Liver (tissue), 9 donors: ENCODE results near the gene LEMD1. TPM values are rescaled to one million over a fixed set of nuclear protein-coding genes. Genes with fewer than 3 reads are reported as not detected.
A peak's percentile ranks its signal among the peaks of the same experiment; 100 is the strongest.

Experiments
- DNase-seq: peaks from one replicate; pipeline ENCODE4 v3.0.0-alpha.2; 2017; ENCODE audit warnings: low spot score
- H3K27ac ChIP-seq, 2 donors: one replicate each; pipeline ENCODE4 v1.7.0; 2013; ENCODE audit warnings: inconsistent platforms in 2 of 2, low read length in 2 of 2, control low read depth in 1 of 2, low read depth in 1 of 2, mild to moderate bottlenecking in 1 of 2
- H3K27me3 ChIP-seq, 4 donors: one replicate each; pipeline versions ENCODE4 v1.6.1 to v1.7.0; 2013; ENCODE audit warnings: low read length in 3 of 4, inconsistent platforms in 1 of 4, mild to moderate bottlenecking in 1 of 4, moderate library complexity in 1 of 4; ENCODE audit not compliant: control insufficient read depth in 4 of 4, insufficient read depth in 4 of 4
- H3K36me3 ChIP-seq, 4 donors: one replicate each; pipeline versions ENCODE4 v1.6.1 to v1.7.0; 2013; ENCODE audit warnings: low read length in 3 of 4, mild to moderate bottlenecking in 3 of 4, low read depth in 1 of 4, moderate library complexity in 1 of 4; ENCODE audit not compliant: control insufficient read depth in 4 of 4, insufficient read depth in 3 of 4
- H3K4me1 ChIP-seq, 4 donors: one replicate each; pipeline versions ENCODE4 v1.6.1 to v1.7.0; 2013; ENCODE audit warnings: low read length in 3 of 4, mild to moderate bottlenecking in 3 of 4, moderate library complexity in 1 of 4; ENCODE audit not compliant: control insufficient read depth in 4 of 4, insufficient read depth in 4 of 4
- H3K4me3 ChIP-seq, 3 donors: one replicate each; pipeline versions ENCODE4 v1.6.1 to v1.7.0; 2013; ENCODE audit warnings: low read length in 3 of 3, control low read depth in 1 of 3, low read depth in 1 of 3, mild to moderate bottlenecking in 1 of 3
- H3K9ac ChIP-seq, 2 donors: one replicate each; pipeline ENCODE4 v1.7.0; 2013; ENCODE audit warnings: low read length in 2 of 2, mild to moderate bottlenecking in 2 of 2, moderate library complexity in 2 of 2, control low read depth in 1 of 2, low read depth in 1 of 2
- H3K9me3 ChIP-seq, 4 donors: one replicate each; pipeline versions ENCODE4 v1.6.1 to v1.7.0; 2013; ENCODE audit warnings: low read length in 3 of 4; ENCODE audit not compliant: control insufficient read depth in 4 of 4
- CTCF ChIP-seq: fragments of 150-350 bp; IDR thresholded peaks from 2 replicates; pipeline ENCODE4 v1.5.1; 2017; ENCODE audit warnings: improper control_type of control experiment, low read depth, low read length; ENCODE audit not compliant: missing input control
- EGR1 ChIP-seq, 2 donors: IDR thresholded peaks; 2 replicates each; pipeline ENCODE4 v1.6.1; 2016 to 2018; ENCODE audit warnings: antibody characterized with exemption in 2 of 2, low read depth in 2 of 2
- FOXA1 ChIP-seq: IDR thresholded peaks from 2 replicates; pipeline ENCODE4 v1.6.1; 2016; ENCODE audit warnings: antibody characterized with exemption
- FOXA2 ChIP-seq: IDR thresholded peaks from 2 replicates; pipeline ENCODE4 v1.6.1; 2016; ENCODE audit warnings: antibody characterized with exemption
- GABPA ChIP-seq, 2 donors: IDR thresholded peaks in 1 of 2; conservative IDR thresholded peaks in 1 of 2; 2 replicates each; pipeline ENCODE4 v1.6.1; 2016; ENCODE audit warnings: antibody characterized with exemption in 2 of 2, mild to moderate bottlenecking in 1 of 2, moderate library complexity in 1 of 2
- HNF4A ChIP-seq, 2 donors: conservative IDR thresholded peaks; 2 replicates each; pipeline ENCODE4 v1.6.1; 2016; ENCODE audit warnings: antibody characterized with exemption in 2 of 2, mild to moderate bottlenecking in 2 of 2
- HNF4G ChIP-seq: IDR thresholded peaks from 2 replicates; pipeline ENCODE4 v1.6.1; 2016; ENCODE audit warnings: antibody characterized with exemption
- JUND ChIP-seq, 2 donors: IDR thresholded peaks; 2 replicates each; pipeline ENCODE4 v1.6.1; 2016; ENCODE audit warnings: antibody characterized with exemption in 2 of 2
- NR2F2 ChIP-seq: IDR thresholded peaks from 2 replicates; pipeline ENCODE4 v1.6.1; 2016; ENCODE audit warnings: antibody characterized with exemption
- RAD21 ChIP-seq, 2 donors: IDR thresholded peaks; 2 replicates each; pipeline ENCODE4 v1.6.1; 2016; ENCODE audit warnings: antibody characterized with exemption in 2 of 2, mild to moderate bottlenecking in 2 of 2
- REST ChIP-seq: IDR thresholded peaks from 2 replicates; pipeline ENCODE4 v1.6.1; 2016; ENCODE audit warnings: antibody characterized with exemption, mild to moderate bottlenecking
- RXRA ChIP-seq, 2 donors: IDR thresholded peaks; 2 replicates each; pipeline ENCODE4 v1.6.1; 2017 to 2018; ENCODE audit warnings: antibody characterized with exemption in 2 of 2, mild to moderate bottlenecking in 1 of 2
- SP1 ChIP-seq: IDR thresholded peaks from 2 replicates; pipeline ENCODE4 v1.6.1; 2018; ENCODE audit warnings: antibody characterized with exemption, mild to moderate bottlenecking
- TAF1 ChIP-seq: conservative IDR thresholded peaks from 2 replicates; pipeline ENCODE4 v1.6.1; 2016; ENCODE audit warnings: antibody characterized with exemption, mild to moderate bottlenecking
- YY1 ChIP-seq: IDR thresholded peaks from 2 replicates; pipeline ENCODE4 v1.6.1; 2016; ENCODE audit warnings: antibody characterized with exemption, mild to moderate bottlenecking
- WGBS: extraction: QIAGEN DNeasy Blood & Tissue Kit; methylation state at CpG from one replicate; pipeline ENCODE4 v1.1.7; 2013; 5-methylcytosine and 5-hydroxymethylcytosine counted together
- polyA plus RNA-seq, 2 donors: library from polyadenylated mRNA; stranded (reverse) in 1 of 2; unstranded in 1 of 2; fragments of 200-250 nt in 1 of 2; fragments of >200 nt in 1 of 2; fragmentation: Nextera tagmentation in 1 of 2; extraction: Ambion mirVana in 1 of 2; gene quantifications; one replicate each; pipeline versions ENCODE4 v1.2.1 to v1.2.3, GENCODE V29; 2013 to 2015
- total RNA-seq, 2 donors: library from RNA; depleted of rRNA; stranded (reverse); fragments of >200 nt; gene quantifications; one replicate each; pipeline ENCODE4 v1.2.3, GENCODE V29; 2014
- TF ChIP-seq, protein P1 (sequence below): IDR thresholded peaks from 2 replicates; pipeline ENCODE4 v1.6.1; 2016; ENCODE audit warnings: antibody characterized with exemption
- TF ChIP-seq, protein P2 (sequence below): IDR thresholded peaks from 2 replicates; pipeline ENCODE4 v1.6.1; 2016; ENCODE audit warnings: antibody characterized with exemption
- donor health status: healthy.
- donor health status: healthy.
- donor health status: healthy.
- donor health status: healthy.
- donor health status: healthy.

The LEMD1 gene
- total and polyA plus RNA-seq, 4 donors = not detected

DNA sequence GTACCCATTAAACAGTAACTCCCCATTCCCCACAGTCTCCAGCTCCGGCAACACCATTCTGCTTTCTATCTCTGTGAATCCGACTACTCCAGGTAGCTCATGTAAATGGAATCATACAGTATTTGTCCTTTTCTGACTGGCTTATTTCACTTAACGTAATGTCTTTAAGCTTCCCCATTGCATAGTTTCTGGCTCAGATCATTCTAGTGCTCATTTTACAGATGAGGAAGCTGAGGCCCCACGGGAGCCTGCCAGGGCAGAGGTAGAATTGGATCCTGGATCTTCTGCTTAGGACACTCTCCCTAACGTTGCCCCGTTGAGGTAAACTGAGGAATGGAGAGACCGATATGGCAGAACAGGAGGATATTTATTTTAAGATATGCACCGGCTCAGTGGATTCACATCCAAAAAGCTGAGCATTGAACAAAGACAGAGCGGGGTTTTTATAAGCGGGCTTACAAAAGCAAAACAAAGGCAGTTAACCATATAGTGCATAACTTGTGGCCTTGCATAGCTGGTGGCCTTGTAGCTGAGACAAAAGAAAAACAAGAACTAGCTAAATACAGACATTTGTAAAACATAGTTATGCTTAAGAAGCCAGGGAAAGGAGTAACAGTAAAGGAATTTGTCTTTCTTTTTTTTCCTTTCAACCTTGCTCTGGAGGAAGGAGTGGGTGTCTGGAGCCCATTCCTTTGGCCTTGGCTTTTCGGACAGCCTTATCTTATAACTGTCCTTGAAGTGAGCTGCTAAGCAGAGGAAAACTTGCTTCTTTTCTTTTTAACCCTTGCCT is 49.8 kb downstream of the LEMD1 start:
- Histone ChIP-seq H3K4me3 (no peak overlapping the region), H3K9ac (no peak overlapping the region), H3K27ac (no peak overlapping the region), H3K4me1 (peaks cover 0 to 3% (median 0%) of the 10 kb centered on the region in 4 donors), H3K9me3 (no peaks in the 10 kb centered on the region), H3K36me3 (no peaks in the 10 kb centered on the region), H3K27me3 (peaks cover 2 to 24% (median 6%) of the 10 kb centered on the region in 4 donors)
- DNase-seq = no peak
- WGBS = 71% methylated on average over 11 of the region's 11 CpGs
- TF ChIP-seq FOXA1 (no peak), FOXA2 (no peak), YY1 (no peak), TAF1 (no peak), HNF4G (no peak), NR2F2 (no peak), RAD21 (IDR thresholded peaks at IDR 0.05) (no peak), JUND (IDR thresholded peaks at IDR 0.05) (no peak)

GRCh38 chr1:205370780-205371179 is 51.1 kb downstream of the LEMD1 start:
- no peak for DNase-seq
- TF ChIP-seq RXRA (IDR thresholded peaks at IDR 0.05) (peak; percentile 6 to 46), NR2F2 (no peak)
- Histone ChIP-seq H3K27ac (no peak overlapping the region), H3K4me1 (peaks cover 0 to 3% (median 0%) of the 10 kb centered on the region in 4 donors), H3K4me3 (no peak overlapping the region), H3K9me3 (no peaks in the 10 kb centered on the region), H3K36me3 (no peaks in the 10 kb centered on the region), H3K9ac (no peak overlapping the region), H3K27me3 (peaks cover 2 to 21% (median 5%) of the 10 kb centered on the region in 4 donors)

GRCh38 chr1:205369701-205370123 is 52.1 kb downstream of the LEMD1 start:
- Histone ChIP-seq H3K27me3 (peaks cover 2 to 21% (median 5%) of the 10 kb centered on the region in 4 donors), H3K9ac (no peak overlapping the region), H3K4me1 (peaks cover 0 to 3% (median 0%) of the 10 kb centered on the region in 4 donors), H3K9me3 (no peaks in the 10 kb centered on the region), H3K36me3 (no peaks in the 10 kb centered on the region), H3K27ac (no peak overlapping the region), H3K4me3 (no peak overlapping the region)
- 62% methylated on average over 3 of the region's 3 CpGs for WGBS
- DNase-seq = no peak
- TF ChIP-seq RXRA (IDR thresholded peaks at IDR 0.05) = no peak
- no peak for TF ChIP-seq SP1
- no peak for TF ChIP-seq REST
- no peak for TF ChIP-seq HNF4A (conservative IDR thresholded peaks at IDR 0.05)
- no peak for TF ChIP-seq CTCF
- TF ChIP-seq FOXA1 = no peak
- TF ChIP-seq EGR1 (IDR thresholded peaks at IDR 0.05; ENCODE audit: low read depth in 2 of 2) = no peak
- TF ChIP-seq, protein P1, sequence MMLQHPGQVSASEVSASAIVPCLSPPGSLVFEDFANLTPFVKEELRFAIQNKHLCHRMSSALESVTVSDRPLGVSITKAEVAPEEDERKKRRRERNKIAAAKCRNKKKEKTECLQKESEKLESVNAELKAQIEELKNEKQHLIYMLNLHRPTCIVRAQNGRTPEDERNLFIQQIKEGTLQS = no peak
- no peak for TF ChIP-seq JUND (IDR thresholded peaks at IDR 0.05)
- TF ChIP-seq, protein P2, sequence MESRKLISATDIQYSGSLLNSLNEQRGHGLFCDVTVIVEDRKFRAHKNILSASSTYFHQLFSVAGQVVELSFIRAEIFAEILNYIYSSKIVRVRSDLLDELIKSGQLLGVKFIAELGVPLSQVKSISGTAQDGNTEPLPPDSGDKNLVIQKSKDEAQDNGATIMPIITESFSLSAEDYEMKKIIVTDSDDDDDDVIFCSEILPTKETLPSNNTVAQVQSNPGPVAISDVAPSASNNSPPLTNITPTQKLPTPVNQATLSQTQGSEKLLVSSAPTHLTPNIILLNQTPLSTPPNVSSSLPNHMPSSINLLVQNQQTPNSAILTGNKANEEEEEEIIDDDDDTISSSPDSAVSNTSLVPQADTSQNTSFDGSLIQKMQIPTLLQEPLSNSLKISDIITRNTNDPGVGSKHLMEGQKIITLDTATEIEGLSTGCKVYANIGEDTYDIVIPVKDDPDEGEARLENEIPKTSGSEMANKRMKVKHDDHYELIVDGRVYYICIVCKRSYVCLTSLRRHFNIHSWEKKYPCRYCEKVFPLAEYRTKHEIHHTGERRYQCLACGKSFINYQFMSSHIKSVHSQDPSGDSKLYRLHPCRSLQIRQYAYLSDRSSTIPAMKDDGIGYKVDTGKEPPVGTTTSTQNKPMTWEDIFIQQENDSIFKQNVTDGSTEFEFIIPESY = no peak
- TF ChIP-seq FOXA2 = no peak
- TF ChIP-seq GABPA (IDR thresholded peaks at IDR 0.05 in 1 of 2, conservative IDR thresholded peaks at IDR 0.05 in 1 of 2) = no peak
- no peak for TF ChIP-seq RAD21 (IDR thresholded peaks at IDR 0.05)
